ENCODE measurements around the gene RNF11.

Gene RNF11

DNA sequence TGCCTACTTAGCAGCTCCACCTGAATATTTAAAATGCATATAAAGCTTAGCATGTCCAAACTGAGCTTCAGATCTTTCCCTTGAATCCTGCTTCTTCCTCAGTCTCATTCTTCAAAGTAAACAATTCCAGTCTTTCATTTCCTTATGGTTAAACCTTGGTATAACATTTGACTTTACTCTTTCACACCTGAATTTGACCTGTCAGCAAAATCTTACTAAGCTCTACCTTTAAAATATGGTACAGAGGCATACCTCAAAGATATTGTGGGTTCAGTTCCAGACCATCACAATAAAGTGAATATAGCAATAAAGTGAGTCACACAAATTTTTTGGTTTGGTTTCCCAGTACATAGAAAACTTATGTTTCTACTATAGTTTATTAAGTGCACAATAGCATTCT is 42.5 kb upstream of the RNF11 start:
- no peaks in the 10 kb centered on the region for H3K36me3 ChIP-seq
- H3K4me3 ChIP-seq (ENCODE audit: low read depth in 1 of 2, low read length in 1 of 2) = no peak overlapping the region
- no peaks in the 10 kb centered on the region for H3K4me1 ChIP-seq (ENCODE audit: control insufficient read depth in 1 of 2, insufficient read depth in 1 of 2, low read depth in 1 of 2, low read length in 1 of 2)
- no peaks in the 10 kb centered on the region for H3K9me3 ChIP-seq
- H3K27me3 ChIP-seq = no peaks in the 10 kb centered on the region
- no peak overlapping the region for H3K27ac ChIP-seq
- TF ChIP-seq CTCF (IDR thresholded peaks at IDR 0.05) = no peak

DNA sequence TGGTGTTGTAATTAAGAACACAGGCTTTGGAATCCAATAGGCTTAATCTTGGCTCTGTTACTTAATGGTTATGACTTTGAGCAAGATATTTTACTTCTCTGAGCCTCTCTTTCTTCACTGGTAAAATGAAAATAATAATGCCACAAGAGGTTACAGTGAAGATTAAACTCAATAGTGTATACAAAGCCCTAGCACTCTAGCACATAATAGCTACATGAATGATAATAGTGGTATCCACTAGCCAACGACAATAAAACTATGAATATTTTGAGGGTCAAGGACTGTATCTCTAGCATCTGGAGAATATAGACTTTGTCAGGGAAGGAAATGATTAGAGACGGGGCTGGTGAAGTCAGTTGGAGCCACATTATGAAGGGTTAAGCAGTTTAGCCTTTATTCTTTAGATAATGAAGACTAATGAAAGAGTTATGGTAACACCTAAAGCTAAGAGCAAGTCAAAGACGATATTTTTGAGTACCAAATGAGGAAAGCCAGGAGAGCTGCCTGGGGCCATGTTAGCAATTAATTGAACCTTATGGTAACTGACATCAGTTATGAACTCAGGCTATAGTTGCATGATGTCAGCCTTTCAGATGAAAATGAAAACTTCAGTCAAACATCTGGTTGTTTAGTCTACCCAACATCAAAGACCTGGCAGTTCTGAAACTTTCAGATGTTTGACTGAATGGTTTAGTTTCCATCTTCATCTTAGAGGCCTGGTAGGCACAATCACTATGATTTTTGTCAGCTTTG is 32.8 kb upstream of the RNF11 start:
- Histone ChIP-seq H3K9me3 (no peaks in the 10 kb centered on the region), H3K4me1 (ENCODE audit: control insufficient read depth in 1 of 2, insufficient read depth in 1 of 2, low read depth in 1 of 2, low read length in 1 of 2) (no peaks in the 10 kb centered on the region), H3K4me3 (ENCODE audit: low read depth in 1 of 2, low read length in 1 of 2) (no peak overlapping the region), H3K27me3 (no peaks in the 10 kb centered on the region), H3K27ac (no peak overlapping the region), H3K36me3 (no peaks in the 10 kb centered on the region)
- no peak for TF ChIP-seq CTCF (IDR thresholded peaks at IDR 0.05)

DNA sequence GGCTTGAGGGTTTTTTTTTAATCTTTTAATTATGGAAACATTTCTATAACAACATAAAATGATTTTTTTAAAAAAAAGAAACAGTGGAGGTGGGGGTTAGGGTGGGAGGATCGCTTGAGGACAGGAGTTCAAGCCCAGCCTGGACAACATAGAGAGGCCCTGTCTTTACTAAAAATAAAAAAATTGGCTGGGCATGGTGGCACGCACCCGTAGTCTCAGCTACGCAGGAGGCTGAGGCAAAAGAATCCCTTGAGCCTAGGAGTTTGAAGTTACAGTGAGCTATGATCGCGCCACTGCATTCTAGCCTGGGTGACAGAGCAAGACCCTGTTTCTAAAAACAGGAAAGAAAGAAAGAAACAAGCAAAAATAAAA is 32.2 kb upstream of the RNF11 start:
- Histone ChIP-seq H3K27ac (no peak overlapping the region), H3K4me1 (ENCODE audit: control insufficient read depth in 1 of 2, insufficient read depth in 1 of 2, low read depth in 1 of 2, low read length in 1 of 2) (no peaks in the 10 kb centered on the region), H3K9me3 (no peaks in the 10 kb centered on the region), H3K4me3 (ENCODE audit: low read depth in 1 of 2, low read length in 1 of 2) (no peak overlapping the region), H3K27me3 (no peaks in the 10 kb centered on the region), H3K36me3 (no peaks in the 10 kb centered on the region)
- TF ChIP-seq CTCF (IDR thresholded peaks at IDR 0.05) = no peak

GRCh38 chr1:51210055-51210454 is 26.0 kb upstream of the RNF11 start:
- Histone ChIP-seq H3K27me3 (no peaks in the 10 kb centered on the region), H3K27ac (no peak overlapping the region), H3K4me1 (ENCODE audit: control insufficient read depth in 1 of 2, insufficient read depth in 1 of 2, low read depth in 1 of 2, low read length in 1 of 2) (peaks cover 20 to 24% of the 10 kb centered on the region in 2 experiments), H3K4me3 (ENCODE audit: low read depth in 1 of 2, low read length in 1 of 2) (no peak overlapping the region), H3K36me3 (no peaks in the 10 kb centered on the region), H3K9me3 (no peaks in the 10 kb centered on the region)
- no peak for TF ChIP-seq CTCF (IDR thresholded peaks at IDR 0.05)

GRCh38 chr1:51210676-51211075 is 25.4 kb upstream of the RNF11 start:
- no peak for TF ChIP-seq CTCF (IDR thresholded peaks at IDR 0.05)
- Histone ChIP-seq H3K4me1 (ENCODE audit: control insufficient read depth in 1 of 2, insufficient read depth in 1 of 2, low read depth in 1 of 2, low read length in 1 of 2) (peaks cover 26 to 30% of the 10 kb centered on the region in 2 experiments), H3K27me3 (no peaks in the 10 kb centered on the region), H3K27ac (no peak overlapping the region), H3K36me3 (no peaks in the 10 kb centered on the region), H3K4me3 (ENCODE audit: low read depth in 1 of 2, low read length in 1 of 2) (no peak overlapping the region), H3K9me3 (no peaks in the 10 kb centered on the region)

Measured in neutrophil (primary cell).